HG03108 (cell line): ENCODE measurements around the gene FXYD1.
"Not testable (repeated sequence)": the region's sequence is repeated elsewhere in the genome, so short reads cannot be mapped to it uniquely, and the experiment has no call there.

ENCODE experiments used
- ATAC-seq: cut with Tn5 transposase; IDR thresholded peaks from one replicate; pipeline ENCODE4 v1.9.1; 2021; ENCODE audit warnings: moderate library complexity; ENCODE audit not compliant: unreplicated experiment

FXYD1 gene

GRCh38 chr19:35124098-35125060 lies 14.2 kb upstream of the FXYD1 start:
- peak; percentile 50 for ATAC-seq

GRCh38 chr19:35125270-35125717 lies 13.3 kb upstream of the FXYD1 start:
- no peak for ATAC-seq

- no peak for ATAC-seq
Observed at GRCh38 chr19:35125749-35126623, 12.6 kb upstream of the FXYD1 start.

- no peak for ATAC-seq
Observed at GRCh38 chr19:35126624-35126959, 12.0 kb upstream of the FXYD1 start.

GRCh38 chr19:35127871-35128270 lies 10.8 kb upstream of the FXYD1 start:
- no peak for ATAC-seq

- no peak for ATAC-seq
Observed at GRCh38 chr19:35128398-35129057, 10.1 kb upstream of the FXYD1 start.

GRCh38 chr19:35129724-35130274 lies 8.8 kb upstream of the FXYD1 start:
- ATAC-seq, result not testable (repeated sequence)

- ATAC-seq, result no peak
Observed at GRCh38 chr19:35130761-35131720, 7.6 kb upstream of the FXYD1 start.

- ATAC-seq, result no peak
Observed at GRCh38 chr19:35132254-35132653, 6.4 kb upstream of the FXYD1 start.

- no peak for ATAC-seq
Observed at GRCh38 chr19:35133826-35134225, 4.8 kb upstream of the FXYD1 start.

GRCh38 chr19:35134601-35135242 lies 3.9 kb upstream of the FXYD1 start, which contains the start of gene LGI4:
Gene LGI4, minus strand, starts transcription at chr19:35135059. Its CDS starts 379 bp downstream, at chr19:35134680.
- no peak for ATAC-seq

GRCh38 chr19:35135389-35135909 lies 3.2 kb upstream of the FXYD1 start:
- ATAC-seq, result no peak

GRCh38 chr19:35136231-35136630 lies 2.4 kb upstream of the FXYD1 start:
- ATAC-seq, result no peak

GRCh38 chr19:35136977-35137702 lies 1.5 kb upstream of the FXYD1 start:
- no peak for ATAC-seq

GRCh38 chr19:35140207-35140961 lies 1.8 kb downstream of the FXYD1 start:
- no peak for ATAC-seq

GRCh38 chr19:35140962-35141836 lies 2.6 kb downstream of the FXYD1 start:
- peak; percentile 27 for ATAC-seq
